CD14-positive monocyte (primary cell): ENCODE data around the gene SRD5A1. TPM values are rescaled to one million over a fixed set of nuclear protein-coding genes. Genes with fewer than 3 reads are reported as not detected.

Experiments
- DNase-seq, 3 donors: peaks; one replicate each; pipeline ENCODE4 v3.0.0-alpha.2; 2011 to 2022
- H2AFZ ChIP-seq: 2 replicates; pipeline ENCODE4 v1.6.0; 2012; ENCODE audit warnings: mild to moderate bottlenecking, low read depth, low read length, inconsistent platforms; ENCODE audit not compliant: insufficient read depth, poor library complexity, severe bottlenecking
- H3K27ac ChIP-seq, 2 donors: 1 replicate in 1 of 2; 2 replicates in 1 of 2; pipeline ENCODE4 v1.5.1; 2012 to 2013; ENCODE audit warnings: low read length in 2 of 2, control low read depth in 1 of 2, inconsistent platforms in 1 of 2, low read depth in 1 of 2, mild to moderate bottlenecking in 1 of 2
- H3K27me3 ChIP-seq, 2 donors: one replicate each; pipeline versions ENCODE4 v1.6.0 to v1.6.1; 2011 to 2013; ENCODE audit warnings: low read length in 2 of 2; ENCODE audit not compliant: control insufficient read depth in 2 of 2, insufficient read depth in 2 of 2
- H3K36me3 ChIP-seq, 2 donors: replicated peaks in 1 of 2; 1 replicate in 1 of 2; 2 replicates in 1 of 2; pipeline versions ENCODE4 v1.5.1 to v1.6.1; 2012 to 2013; ENCODE audit warnings: low read length in 2 of 2, control low read depth in 1 of 2, inconsistent platforms in 1 of 2, mild to moderate bottlenecking in 1 of 2; ENCODE audit not compliant: insufficient read depth in 2 of 2, control insufficient read depth in 1 of 2
- H3K4me1 ChIP-seq, 2 donors: 1 replicate in 1 of 2; 2 replicates in 1 of 2; pipeline versions ENCODE4 v1.5.1 to v1.6.1; 2012 to 2013; ENCODE audit warnings: low read length in 2 of 2, control low read depth in 1 of 2, inconsistent platforms in 1 of 2, mild to moderate bottlenecking in 1 of 2, moderate library complexity in 1 of 2; ENCODE audit not compliant: insufficient read depth in 2 of 2, control insufficient read depth in 1 of 2
- H3K4me2 ChIP-seq: replicated peaks from 2 replicates; pipeline ENCODE3; 2012; ENCODE audit warnings: low read length, moderate library complexity, mild to moderate bottlenecking; ENCODE audit not compliant: poor library complexity, severe bottlenecking; ENCODE audit errors: extremely low read depth
- H3K4me3 ChIP-seq, 3 experiments: fragments of 200-600 bp in 1 of 3; sonication (generic) in 1 of 3; replicated peaks in 1 of 3; 1 replicate in 2 of 3; 2 replicates in 1 of 3; pipeline ENCODE4 v1.5.1; 2011 to 2013; ENCODE audit warnings: low read length in 3 of 3, mild to moderate bottlenecking in 3 of 3, control low read depth in 2 of 3, low read depth in 2 of 3, inconsistent platforms in 1 of 3, moderate library complexity in 1 of 3
- H3K79me2 ChIP-seq: 2 replicates; pipeline ENCODE4 v1.6.0; 2012; ENCODE audit warnings: mild to moderate bottlenecking, control low read depth, inconsistent platforms, low read length, moderate library complexity; ENCODE audit not compliant: insufficient read depth
- H3K9ac ChIP-seq: 2 replicates; pipeline ENCODE4 v1.6.0; 2017; ENCODE audit warnings: low read length, mild to moderate bottlenecking; ENCODE audit not compliant: insufficient read depth, poor library complexity, severe bottlenecking
- H3K9me3 ChIP-seq, 2 donors: replicated peaks in 1 of 2; 1 replicate in 1 of 2; 2 replicates in 1 of 2; pipeline versions ENCODE4 v1.5.1 to v1.6.1; 2012 to 2013; ENCODE audit warnings: low read length in 2 of 2, control low read depth in 1 of 2; ENCODE audit not compliant: control insufficient read depth in 1 of 2, insufficient read depth in 1 of 2
- H4K20me1 ChIP-seq: 2 replicates; pipeline ENCODE4 v1.6.0; 2012; ENCODE audit warnings: mild to moderate bottlenecking, low read length, control low read depth, moderate library complexity; ENCODE audit not compliant: insufficient read depth
- H3K27ac Mint-ChIP-seq, 7 donors: one replicate each; pipeline ENCODE4 v1.8.0; 2020; ENCODE audit warnings: mild to moderate bottlenecking in 7 of 7, mixed read lengths in 7 of 7, moderate library complexity in 6 of 7, inconsistent platforms in 2 of 7
- H3K27me3 Mint-ChIP-seq, 3 donors: one replicate each; pipeline ENCODE4 v1.8.0; 2021 to 2022; ENCODE audit warnings: low read depth in 3 of 3, mild to moderate bottlenecking in 3 of 3, mixed read lengths in 3 of 3, moderate library complexity in 3 of 3, inconsistent platforms in 1 of 3
- H3K36me3 Mint-ChIP-seq, 2 donors: one replicate each; pipeline ENCODE4 v1.8.0; 2020; ENCODE audit warnings: mixed read lengths in 2 of 2, inconsistent platforms in 1 of 2, mild to moderate bottlenecking in 1 of 2
- H3K4me1 Mint-ChIP-seq: one replicate; pipeline ENCODE4 v1.8.0; 2020; ENCODE audit warnings: mild to moderate bottlenecking, mixed read lengths
- H3K4me3 Mint-ChIP-seq, 2 donors: one replicate each; pipeline ENCODE4 v1.8.0; 2020; ENCODE audit warnings: mild to moderate bottlenecking in 2 of 2, mixed read lengths in 2 of 2, moderate library complexity in 1 of 2
- H3K9me3 Mint-ChIP-seq, 7 donors: one replicate each; pipeline ENCODE4 v1.8.0; 2020 to 2022; ENCODE audit warnings: mixed read lengths in 7 of 7, mild to moderate bottlenecking in 6 of 7, moderate library complexity in 6 of 7, inconsistent platforms in 2 of 7
- CTCF ChIP-seq: fragments of 200-600 bp; IDR thresholded peaks from one replicate; pipeline ENCODE4 v1.8.0; 2022; ENCODE audit warnings: antibody characterized with exemption, mild to moderate bottlenecking
- WGBS: methylation state at CpG from one replicate; pipeline ENCODE4 v1.1.5; 2013; ENCODE audit warnings: missing lambda C conversion rate; ENCODE audit not compliant: insufficient coverage; 5-methylcytosine and 5-hydroxymethylcytosine counted together
- intact Hi-C, 2 donors: fragments of 100-400 bp; cut with micrococcal nuclease; formaldehyde crosslinking; loops; one replicate each; pipeline versions ENCODE4 v1.15.0 to v1.15.1; 2023
- polyA plus RNA-seq, 3 donors: library from polyadenylated mRNA; depleted of rRNA in 1 of 3; unstranded in 2 of 3; stranded (reverse) in 1 of 3; fragments of 300-500 nt in 2 of 3; fragments of >200 nt in 1 of 3; fragmentation: Illumina TruSeq in 2 of 3; gene quantifications; 1 replicate in 2 of 3; 2 replicates in 1 of 3; pipeline ENCODE4 v1.2.3, GENCODE V29; 2012 to 2021

Gene SRD5A1
- polyA plus RNA-seq, 3 donors: 21.2 to 34.7 (median 26.0) TPM

GRCh38 chr5:6652025-6652424 is 18.8 kb downstream of the SRD5A1 start:
- H3K4me3 ChIP-seq: no peak overlapping the region
- TF ChIP-seq CTCF: no peak
- peaks cover 7% of the 10 kb centered on the region for H4K20me1 ChIP-seq
- peaks cover 22% of the 10 kb centered on the region for H3K79me2 ChIP-seq
- no peaks in the 10 kb centered on the region for H3K27me3 Mint-ChIP-seq
- no peak overlapping the region for H3K27ac ChIP-seq
- no peak overlapping the region for H3K27ac Mint-ChIP-seq
- no peak overlapping the region for H3K4me2 ChIP-seq
- WGBS: 93% methylated on average over 4 of the region's 6 CpGs
- no peak overlapping the region for H2AFZ ChIP-seq
- H3K4me3 Mint-ChIP-seq: no peak overlapping the region
- peaks cover 14 to 18% of the 10 kb centered on the region in 2 donors for H3K4me1 ChIP-seq
- no peak for DNase-seq
- H3K36me3 Mint-ChIP-seq: peaks cover 47 to 72% of the 10 kb centered on the region in 2 donors
- no peak overlapping the region for H3K9ac ChIP-seq
- H3K4me1 Mint-ChIP-seq: peaks cover 32% of the 10 kb centered on the region
- intact Hi-C loops: no loop called here
- peaks cover 16 to 24% (median 21%) of the 10 kb centered on the region in 7 donors for H3K9me3 Mint-ChIP-seq
- peaks cover 38 to 53% of the 10 kb centered on the region in 2 donors for H3K36me3 ChIP-seq
- H3K9me3 ChIP-seq: peaks cover 19% of the 10 kb centered on the region in 2 donors
- H3K27me3 ChIP-seq: no peaks in the 10 kb centered on the region

- DNase-seq: no peak
- H3K27ac Mint-ChIP-seq: peak overlapping the region in 1 of 7 donors; percentile 52
- intact Hi-C loops: no loop called here
- Histone ChIP-seq H3K27ac (no peak overlapping the region), H3K79me2 (peaks cover 4% of the 10 kb centered on the region), H3K27me3 (no peaks in the 10 kb centered on the region), H3K9ac (no peak overlapping the region), H3K4me2 (no peak overlapping the region), H3K36me3 (peaks cover 64 to 84% of the 10 kb centered on the region in 2 donors), H4K20me1 (peaks cover 7% of the 10 kb centered on the region), H2AFZ (no peak overlapping the region), H3K4me3 (no peak overlapping the region), H3K4me1 (no peaks in the 10 kb centered on the region), H3K9me3 (peaks cover 18 to 27% of the 10 kb centered on the region in 2 donors)
- peaks cover 20 to 33% (median 23%) of the 10 kb centered on the region in 7 donors for H3K9me3 Mint-ChIP-seq
- H3K36me3 Mint-ChIP-seq: peaks cover 70 to 85% of the 10 kb centered on the region in 2 donors
- no peak overlapping the region for H3K4me3 Mint-ChIP-seq
- TF ChIP-seq CTCF: no peak
- no peaks in the 10 kb centered on the region for H3K27me3 Mint-ChIP-seq
- 97% methylated on average over 5 of the region's 8 CpGs for WGBS
- peaks cover 3% of the 10 kb centered on the region for H3K4me1 Mint-ChIP-seq
Observed at GRCh38 chr5:6655432-6655831, 22.2 kb downstream of the SRD5A1 start.
